Smooth muscle cell (in vitro differentiated cells): ENCODE measurements around the gene S100A10. TPM values are rescaled to one million over a fixed set of nuclear protein-coding genes. Genes with fewer than 3 reads are reported as not detected.
A peak's percentile ranks its signal among the peaks of the same experiment; 100 is the strongest.

Source experiments
- DNase-seq: peaks from one replicate; lab custom pipeline; 2025; ENCODE audit not compliant: unreplicated experiment; lab: John Stamatoyannopoulos, UW
- H2AFZ ChIP-seq: fragments of 200-600 bp; sonication (generic); 2 replicates; pipeline ENCODE4 v1.6.0; 2016; ENCODE audit warnings: antibody characterized with exemption, low read depth, mild to moderate bottlenecking
- H3F3A ChIP-seq: fragments of 200-600 bp; sonication (generic); 2 replicates; pipeline ENCODE4 v1.6.0; 2017; ENCODE audit warnings: antibody characterized with exemption, low read depth
- H3K27ac ChIP-seq: fragments of 200-600 bp; sonication (generic); 2 replicates; pipeline ENCODE4 v1.5.1; 2016; ENCODE audit warnings: low read depth, mild to moderate bottlenecking
- H3K27me3 ChIP-seq: fragments of 200-600 bp; sonication (generic); 2 replicates; pipeline ENCODE4 v1.6.1; 2016; ENCODE audit warnings: low read depth, mild to moderate bottlenecking
- H3K36me3 ChIP-seq: fragments of 200-600 bp; sonication (generic); 2 replicates; pipeline ENCODE4 v1.5.1; 2016; ENCODE audit warnings: low read depth
- H3K4me1 ChIP-seq: fragments of 200-600 bp; sonication (generic); 2 replicates; pipeline ENCODE4 v1.5.1; 2016; ENCODE audit warnings: low read depth
- H3K4me2 ChIP-seq: fragments of 200-600 bp; sonication (generic); 2 replicates; pipeline ENCODE4 v1.6.0; 2016; ENCODE audit warnings: mild to moderate bottlenecking
- H3K4me3 ChIP-seq: fragments of 200-600 bp; sonication (generic); 2 replicates; pipeline ENCODE4 v1.5.1; 2016; ENCODE audit warnings: mild to moderate bottlenecking
- H3K79me2 ChIP-seq: fragments of 200-600 bp; sonication (generic); 2 replicates; pipeline ENCODE4 v1.6.0; 2016; ENCODE audit warnings: low read depth, mild to moderate bottlenecking
- H3K9ac ChIP-seq: fragments of 200-600 bp; sonication (generic); 2 replicates; pipeline ENCODE4 v1.6.0; 2016; ENCODE audit warnings: low read depth
- H3K9me3 ChIP-seq: fragments of 200-600 bp; sonication (generic); replicated peaks from 2 replicates; pipeline ENCODE4 v1.5.1; 2016; ENCODE audit warnings: low read depth
- H4K20me1 ChIP-seq: fragments of 200-600 bp; sonication (generic); 2 replicates; pipeline ENCODE4 v1.6.0; 2016; ENCODE audit warnings: low read depth
- CTCF ChIP-seq: fragments of 200-600 bp; sonication (generic); IDR thresholded peaks from 2 replicates; pipeline ENCODE4 v1.5.1; 2017; ENCODE audit warnings: borderline replicate concordance, mild to moderate bottlenecking, antibody characterized with exemption; ENCODE audit not compliant: insufficient read depth, poor library complexity, severe bottlenecking
- WGBS: methylation state at CpG from one replicate; pipeline ENCODE4 v1.1.7; 2016; ENCODE audit warnings: low lambda C conversion rate; 5-methylcytosine and 5-hydroxymethylcytosine counted together
- polyA plus RNA-seq: library from polyadenylated mRNA; unstranded; fragments of >200 nt; fragmentation: Nextera tagmentation; extraction: Ambion mirVana; gene quantifications from 2 replicates; pipeline ENCODE4 v1.2.1, GENCODE V29; 2016
- total RNA-seq: library from RNA; depleted of rRNA; stranded (reverse); fragments of >200 nt; gene quantifications from 2 replicates; pipeline ENCODE4 v1.2.3, GENCODE V29; 2014

Gene S100A10
- total and polyA plus RNA-seq, 2 experiments from 2014 or later, result 477 to 1,351 TPM

- H3K79me2 ChIP-seq, result peaks cover 42% of the 10 kb centered on the region
- peaks cover 35% of the 10 kb centered on the region for H4K20me1 ChIP-seq
- no peak overlapping the region for H2AFZ ChIP-seq
- peak; percentile 10 for DNase-seq
- H3K9me3 ChIP-seq, result no peaks in the 10 kb centered on the region
- H3F3A ChIP-seq, result peaks cover 47% of the 10 kb centered on the region
- peak overlapping the region; percentile 71 for H3K4me3 ChIP-seq
- peaks cover 8% of the 10 kb centered on the region for H3K4me1 ChIP-seq
- peak overlapping the region; percentile 96 for H3K9ac ChIP-seq
- TF ChIP-seq CTCF, result peak; percentile 73
- H3K27ac ChIP-seq, result peak overlapping the region; percentile 97
- H3K27me3 ChIP-seq, result no peaks in the 10 kb centered on the region
- peaks cover 19% of the 10 kb centered on the region for H3K36me3 ChIP-seq
- peak overlapping the region; percentile 89 for H3K4me2 ChIP-seq
- 3% methylated on average over 8 of the region's 8 CpGs for WGBS
Observed at GRCh38 chr1:152034654-152035538, 41.2 kb upstream of the S100A10 start.

- H3K4me3 ChIP-seq, result peak overlapping the region; percentile 71
- DNase-seq, result no peak
- no peak for TF ChIP-seq CTCF
- H3K4me2 ChIP-seq, result peak overlapping the region; percentile 89
- no peaks in the 10 kb centered on the region for H3K9me3 ChIP-seq
- peak overlapping the region; percentile 10 for H3K9ac ChIP-seq
- peaks cover 35% of the 10 kb centered on the region for H4K20me1 ChIP-seq
- H3K79me2 ChIP-seq, result peaks cover 42% of the 10 kb centered on the region
- H3F3A ChIP-seq, result peaks cover 49% of the 10 kb centered on the region
- H3K4me1 ChIP-seq, result peaks cover 8% of the 10 kb centered on the region
- H3K27me3 ChIP-seq, result no peaks in the 10 kb centered on the region
- 44% methylated on average over 1 of the region's 1 CpG for WGBS
- H3K36me3 ChIP-seq, result peaks cover 19% of the 10 kb centered on the region
- H3K27ac ChIP-seq, result peak overlapping the region; percentile 97
- no peak overlapping the region for H2AFZ ChIP-seq
Observed at GRCh38 chr1:152034324-152034653, 40.6 kb upstream of the S100A10 start.

GRCh38 chr1:152029929-152030211, 36.2 kb upstream of the S100A10 start:
- TF ChIP-seq CTCF, result no peak
- H3K9me3 ChIP-seq, result no peaks in the 10 kb centered on the region
- H3K4me2 ChIP-seq, result no peak overlapping the region
- H3K36me3 ChIP-seq, result peaks cover 19% of the 10 kb centered on the region
- peak overlapping the region; percentile 76 for H3K27ac ChIP-seq
- no peak overlapping the region for H3K9ac ChIP-seq
- H3F3A ChIP-seq, result peaks cover 37% of the 10 kb centered on the region
- H3K79me2 ChIP-seq, result peaks cover 23% of the 10 kb centered on the region
- peaks cover 9% of the 10 kb centered on the region for H3K4me1 ChIP-seq
- H4K20me1 ChIP-seq, result peaks cover 24% of the 10 kb centered on the region
- DNase-seq, result no peak
- H3K4me3 ChIP-seq, result no peak overlapping the region
- no peaks in the 10 kb centered on the region for H3K27me3 ChIP-seq
- WGBS, result 92% methylated on average over 4 of the region's 4 CpGs
- no peak overlapping the region for H2AFZ ChIP-seq
